Type B pancreatic cell (in vitro differentiated cells): ENCODE results near the gene PRSS27. TPM values are rescaled to one million over a fixed set of nuclear protein-coding genes. Genes with fewer than 3 reads are reported as not detected.

Experiments used
- DNase-seq: peaks from one replicate; pipeline ENCODE4 v3.0.0; 2021; ENCODE audit warnings: mixed read lengths; ENCODE audit not compliant: unreplicated experiment; ENCODE audit errors: extremely low spot score
- H3K27ac Mint-ChIP-seq: 2 replicates; pipeline ENCODE4 v1.8.0; 2021; ENCODE audit warnings: mild to moderate bottlenecking, mixed read lengths
- H3K27me3 Mint-ChIP-seq: 2 replicates; pipeline ENCODE4 v1.8.0; 2021; ENCODE audit warnings: mixed read lengths
- H3K36me3 Mint-ChIP-seq: 2 replicates; pipeline ENCODE4 v1.8.0; 2021; ENCODE audit warnings: mixed read lengths
- H3K4me1 Mint-ChIP-seq: one replicate; pipeline ENCODE4 v1.8.0; 2021; ENCODE audit warnings: mixed read lengths; ENCODE audit not compliant: unreplicated experiment
- H3K4me3 Mint-ChIP-seq: 2 replicates; pipeline ENCODE4 v1.8.0; 2021; ENCODE audit warnings: mild to moderate bottlenecking, mixed read lengths
- H3K9me3 Mint-ChIP-seq: 2 replicates; pipeline ENCODE4 v1.8.0; 2021; ENCODE audit warnings: mixed read lengths
- CTCF ChIP-seq: fragments of 200-600 bp; sonication (generic); conservative IDR thresholded peaks from 2 replicates; pipeline ENCODE4 v1.5.0; 2021; ENCODE audit warnings: antibody characterized with exemption, mild to moderate bottlenecking
- total RNA-seq: library from RNA; stranded (reverse); gene quantifications from 2 replicates; pipeline ENCODE4 v1.2.1, GENCODE V29; 2021; ENCODE audit warnings: low replicate concordance

Gene PRSS27
- total RNA-seq, 1 donor from 2014 or later = 19.0 TPM

GRCh38 chr16:2706085-2706484 is 13.9 kb downstream of the PRSS27 start:
- H3K27me3 Mint-ChIP-seq = no peaks in the 10 kb centered on the region
- no peak for TF ChIP-seq CTCF
- no peaks in the 10 kb centered on the region for H3K4me1 Mint-ChIP-seq
- H3K9me3 Mint-ChIP-seq = no peaks in the 10 kb centered on the region
- H3K27ac Mint-ChIP-seq = no peak overlapping the region
- H3K4me3 Mint-ChIP-seq = no peak overlapping the region
- H3K36me3 Mint-ChIP-seq = no peaks in the 10 kb centered on the region
- DNase-seq = no peak

GRCh38 chr16:2705351-2705750 is 14.7 kb downstream of the PRSS27 start:
- H3K36me3 Mint-ChIP-seq = no peaks in the 10 kb centered on the region
- no peak overlapping the region for H3K27ac Mint-ChIP-seq
- no peak for DNase-seq
- H3K4me3 Mint-ChIP-seq = no peak overlapping the region
- no peaks in the 10 kb centered on the region for H3K4me1 Mint-ChIP-seq
- no peaks in the 10 kb centered on the region for H3K9me3 Mint-ChIP-seq
- TF ChIP-seq CTCF = no peak
- no peaks in the 10 kb centered on the region for H3K27me3 Mint-ChIP-seq

GRCh38 chr16:2704983-2705275 is 15.1 kb downstream of the PRSS27 start:
- Mint-ChIP-seq H3K36me3 (no peaks in the 10 kb centered on the region), H3K9me3 (no peaks in the 10 kb centered on the region), H3K27ac (no peak overlapping the region), H3K27me3 (no peaks in the 10 kb centered on the region), H3K4me1 (no peaks in the 10 kb centered on the region), H3K4me3 (no peak overlapping the region)
- TF ChIP-seq CTCF = no peak
- no peak for DNase-seq

- no peak for TF ChIP-seq CTCF
- no peaks in the 10 kb centered on the region for H3K9me3 Mint-ChIP-seq
- H3K4me3 Mint-ChIP-seq = no peak overlapping the region
- no peak overlapping the region for H3K27ac Mint-ChIP-seq
- H3K4me1 Mint-ChIP-seq = no peaks in the 10 kb centered on the region
- DNase-seq = no peak
- H3K36me3 Mint-ChIP-seq = no peaks in the 10 kb centered on the region
- no peaks in the 10 kb centered on the region for H3K27me3 Mint-ChIP-seq
These were observed 15.7 kb downstream of the PRSS27 start for GRCh38 chr16:2704166-2704982.

GRCh38 chr16:2702871-2703745 is 16.9 kb downstream of the PRSS27 start:
- Mint-ChIP-seq H3K27ac (no peak overlapping the region), H3K27me3 (no peaks in the 10 kb centered on the region), H3K4me3 (no peak overlapping the region), H3K4me1 (no peaks in the 10 kb centered on the region), H3K9me3 (no peaks in the 10 kb centered on the region), H3K36me3 (no peaks in the 10 kb centered on the region)
- no peak for TF ChIP-seq CTCF
- DNase-seq = no peak
